ENCODE data around the gene ANXA11.

- no peak for TF ChIP-seq POLR2A (IDR thresholded peaks at IDR 0.05)
- TF ChIP-seq CTCF (IDR thresholded peaks at IDR 0.05), result no peak
These were observed 69.2 kb downstream of the ANXA11 start for GRCh38 chr10:80136134-80136571.

Data from testis (tissue), 2 donors.